BLaER1 (cell line): Measurements from ENCODE around the gene TIMM10.

Experiments
- H3K27ac ChIP-seq: shearing (Covaris generic); formaldehyde crosslinking; 2 replicates; pipeline ENCODE4 v1.8.1; 2022
- H3K27me3 ChIP-seq: shearing (Covaris generic); formaldehyde crosslinking; 2 replicates; pipeline ENCODE4 v1.8.1; 2022
- H3K36me3 ChIP-seq: shearing (Covaris generic); formaldehyde crosslinking; 2 replicates; pipeline ENCODE4 v1.8.1; 2022
- H3K4me1 ChIP-seq: shearing (Covaris generic); formaldehyde crosslinking; 2 replicates; pipeline ENCODE4 v1.8.1; 2022
- H3K4me2 ChIP-seq: shearing (Covaris generic); formaldehyde crosslinking; 2 replicates; pipeline ENCODE4 v1.8.1; 2022
- H3K4me3 ChIP-seq: shearing (Covaris generic); formaldehyde crosslinking; 2 replicates; pipeline ENCODE4 v1.8.1; 2022
- H3K9ac ChIP-seq: shearing (Covaris generic); formaldehyde crosslinking; 2 replicates; pipeline ENCODE4 v1.8.1; 2022
- H3K9me3 ChIP-seq: shearing (Covaris generic); formaldehyde crosslinking; 2 replicates; pipeline ENCODE4 v1.8.1; 2022
- H4K20me1 ChIP-seq: shearing (Covaris generic); formaldehyde crosslinking; 2 replicates; pipeline ENCODE4 v1.8.1; 2022
- Cebpa-rat ChIP-seq: shearing (Covaris generic); IDR thresholded peaks from 2 replicates; pipeline ENCODE4 v1.8.1; 2022

Gene TIMM10

GRCh38 chr11:57498540-57498939 is 32.0 kb downstream of the TIMM10 start:
- peaks cover 98% of the 10 kb centered on the region for H3K36me3 ChIP-seq
- H3K27ac ChIP-seq: no peak overlapping the region
- peaks cover 24% of the 10 kb centered on the region for H3K4me1 ChIP-seq
- H3K4me3 ChIP-seq: no peak overlapping the region
- no peak for TF ChIP-seq Cebpa-rat
- H3K27me3 ChIP-seq: no peaks in the 10 kb centered on the region
- H4K20me1 ChIP-seq: peaks cover 49% of the 10 kb centered on the region
- H3K9me3 ChIP-seq: no peaks in the 10 kb centered on the region
- no peak overlapping the region for H3K9ac ChIP-seq
- no peak overlapping the region for H3K4me2 ChIP-seq

GRCh38 chr11:57497303-57498247 is 33.0 kb downstream of the TIMM10 start:
- TF ChIP-seq Cebpa-rat: peak; percentile 56
- Histone ChIP-seq H3K9ac (peak overlapping the region; percentile 1; the same call in 1 of the 2 replicates), H3K27ac (no peak overlapping the region), H3K36me3 (peaks cover 98% of the 10 kb centered on the region), H3K4me2 (no peak overlapping the region), H3K4me3 (no peak overlapping the region), H4K20me1 (peaks cover 45% of the 10 kb centered on the region), H3K27me3 (no peaks in the 10 kb centered on the region), H3K4me1 (peaks cover 24% of the 10 kb centered on the region), H3K9me3 (no peaks in the 10 kb centered on the region)

GRCh38 chr11:57496109-57496820 is 34.3 kb downstream of the TIMM10 start:
- H3K9ac ChIP-seq: no peak overlapping the region
- no peak overlapping the region; the same call in 1 of the 2 replicates for H3K27ac ChIP-seq
- no peak overlapping the region for H3K4me3 ChIP-seq
- no peak for TF ChIP-seq Cebpa-rat
- no peaks in the 10 kb centered on the region for H3K27me3 ChIP-seq
- no peak overlapping the region for H3K4me2 ChIP-seq
- peaks cover 24% of the 10 kb centered on the region for H3K4me1 ChIP-seq
- H4K20me1 ChIP-seq: peaks cover 32% of the 10 kb centered on the region
- peaks cover 93% of the 10 kb centered on the region for H3K36me3 ChIP-seq
- H3K9me3 ChIP-seq: no peaks in the 10 kb centered on the region

- H3K4me2 ChIP-seq: no peak overlapping the region
- H4K20me1 ChIP-seq: peaks cover 9% of the 10 kb centered on the region
- H3K36me3 ChIP-seq: peaks cover 94% of the 10 kb centered on the region
- H3K27me3 ChIP-seq: no peaks in the 10 kb centered on the region
- H3K4me1 ChIP-seq: peaks cover 6% of the 10 kb centered on the region; the same call in 1 of the 2 replicates
- no peaks in the 10 kb centered on the region for H3K9me3 ChIP-seq
- no peak for TF ChIP-seq Cebpa-rat
- H3K4me3 ChIP-seq: no peak overlapping the region
- H3K27ac ChIP-seq: peak overlapping the region; percentile 52; the same call in 1 of the 2 replicates
- H3K9ac ChIP-seq: no peak overlapping the region
Measured at GRCh38 chr11:57493507-57494503, 36.7 kb downstream of the TIMM10 start.

- peaks cover 93% of the 10 kb centered on the region for H3K36me3 ChIP-seq
- H4K20me1 ChIP-seq: peaks cover 9% of the 10 kb centered on the region; the same call in 1 of the 2 replicates
- H3K4me2 ChIP-seq: no peak overlapping the region
- no peak overlapping the region for H3K27ac ChIP-seq
- H3K9ac ChIP-seq: no peak overlapping the region
- H3K4me3 ChIP-seq: no peak overlapping the region
- H3K4me1 ChIP-seq: peaks cover 6% of the 10 kb centered on the region; the same call in 1 of the 2 replicates
- peak; percentile 79 for TF ChIP-seq Cebpa-rat
- H3K27me3 ChIP-seq: no peaks in the 10 kb centered on the region
- no peaks in the 10 kb centered on the region for H3K9me3 ChIP-seq
Measured at GRCh38 chr11:57491371-57492061, 39.0 kb downstream of the TIMM10 start.

GRCh38 chr11:57490456-57491248 is 39.9 kb downstream of the TIMM10 start:
- Histone ChIP-seq H3K27me3 (no peaks in the 10 kb centered on the region), H3K9me3 (no peaks in the 10 kb centered on the region), H3K9ac (no peak overlapping the region), H3K27ac (no peak overlapping the region), H3K4me3 (no peak overlapping the region), H4K20me1 (peaks cover 9% of the 10 kb centered on the region; the same call in 1 of the 2 replicates), H3K4me1 (peaks cover 13% of the 10 kb centered on the region), H3K36me3 (peaks cover 92% of the 10 kb centered on the region), H3K4me2 (no peak overlapping the region)
- no peak for TF ChIP-seq Cebpa-rat

- H3K36me3 ChIP-seq: peaks cover 75% of the 10 kb centered on the region
- H3K9ac ChIP-seq: no peak overlapping the region
- peaks cover 33% of the 10 kb centered on the region for H3K4me1 ChIP-seq
- H4K20me1 ChIP-seq: peaks cover under 1% of the 10 kb centered on the region; the same call in 1 of the 2 replicates
- no peak for TF ChIP-seq Cebpa-rat
- no peak overlapping the region for H3K4me3 ChIP-seq
- peak overlapping the region; percentile 43 for H3K27ac ChIP-seq
- H3K9me3 ChIP-seq: no peaks in the 10 kb centered on the region
- no peaks in the 10 kb centered on the region for H3K27me3 ChIP-seq
- no peak overlapping the region for H3K4me2 ChIP-seq
Measured at GRCh38 chr11:57487920-57488659, 42.5 kb downstream of the TIMM10 start.
